PC-9 (cell line): Measurements from ENCODE around the gene ENGASE. TPM values are rescaled to one million over a fixed set of nuclear protein-coding genes. Genes with fewer than 3 reads are reported as not detected.
A peak's percentile ranks its signal among the peaks of the same experiment; 100 is the strongest.
"Not testable (repeated sequence)": the region's sequence is repeated elsewhere in the genome, so short reads cannot be mapped to it uniquely, and the experiment has no call there.

Experiments
- BruUV-seq: library from RNA; stranded (reverse); fragments of 400-500 nt; replicated peaks from 2 replicates; lab custom pipeline; 2021; lab: Mats Ljungman, UMichigan
- CTCF ChIA-PET: fragments of 300-600 bp; sonication (Branson Sonifier 250); formaldehyde crosslinking; loops from one replicate; lab custom pipeline; 2022; ENCODE audit warnings: antibody characterized with exemption; lab: Charles Lee
- POLR2A ChIA-PET: fragments of 300-600 bp; sonication (Branson Sonifier 250); formaldehyde crosslinking; loops from one replicate; lab custom pipeline; 2022; ENCODE audit warnings: antibody characterized with exemption; ENCODE audit not compliant: unreplicated experiment; lab: Charles Lee
- DNase-seq, 2 experiments: peaks; one replicate each; pipeline versions ENCODE4 v3.0.0 to v3.0.0-alpha.2; 2015 to 2022; ENCODE audit warnings: mixed read lengths in 1 of 2
- H2AFZ ChIP-seq: fragments of 200-600 bp; sonication (generic); 2 replicates; pipeline ENCODE4 v1.8.1; 2017; ENCODE audit warnings: antibody characterized with exemption
- H3F3A ChIP-seq: fragments of 200-600 bp; sonication (generic); 2 replicates; pipeline ENCODE4 v1.8.1; 2017; ENCODE audit warnings: antibody characterized with exemption, mild to moderate bottlenecking, low read depth; ENCODE audit not compliant: insufficient read depth
- H3K27ac ChIP-seq: fragments of 200-600 bp; sonication (generic); 2 replicates; pipeline ENCODE4 v1.6.1; 2016; ENCODE audit warnings: mixed run types
- H3K27me3 ChIP-seq: fragments of 200-600 bp; sonication (generic); 2 replicates; pipeline ENCODE4 v1.6.1; 2016; ENCODE audit warnings: low read depth, mixed run types; ENCODE audit not compliant: insufficient read depth
- H3K36me3 ChIP-seq: fragments of 200-600 bp; sonication (generic); 2 replicates; pipeline ENCODE4 v1.6.1; 2016; ENCODE audit warnings: low read depth, mixed run types
- H3K4me1 ChIP-seq: fragments of 200-600 bp; sonication (generic); replicated peaks from 2 replicates; pipeline ENCODE4 v1.6.1; 2016; ENCODE audit warnings: mixed run types; ENCODE audit not compliant: insufficient read depth
- H3K4me2 ChIP-seq: fragments of 200-600 bp; sonication (generic); 2 replicates; pipeline ENCODE4 v1.6.1; 2017; ENCODE audit warnings: mixed run types
- H3K4me3 ChIP-seq: fragments of 200-600 bp; sonication (generic); 2 replicates; pipeline ENCODE4 v1.6.1; 2016; ENCODE audit warnings: mixed run types
- H3K79me2 ChIP-seq: fragments of 200-600 bp; sonication (generic); 2 replicates; pipeline ENCODE4 v1.6.1; 2017; ENCODE audit warnings: low read depth, mixed run types
- H3K9me2 ChIP-seq: fragments of 200-600 bp; sonication (generic); 2 replicates; pipeline ENCODE4 v1.8.1; 2017; ENCODE audit warnings: mild to moderate bottlenecking; ENCODE audit not compliant: insufficient read depth
- H3K9me3 ChIP-seq: fragments of 200-600 bp; sonication (generic); 2 replicates; pipeline ENCODE4 v1.8.1; 2016; ENCODE audit warnings: low read depth; ENCODE audit not compliant: insufficient read depth
- H4K20me1 ChIP-seq: fragments of 200-600 bp; sonication (generic); 2 replicates; pipeline ENCODE4 v1.8.1; 2017; ENCODE audit not compliant: insufficient read depth
- EZH2 ChIP-seq: fragments of 200-600 bp; sonication (generic); IDR thresholded peaks from 2 replicates; pipeline ENCODE4 v1.8.0; 2017; ENCODE audit warnings: antibody characterized with exemption, low read depth
- intact Hi-C: fragments of 100-400 bp; cut with micrococcal nuclease; formaldehyde crosslinking; loops from one replicate; pipeline ENCODE4 v1.10.0; 2022; ENCODE audit not compliant: unreplicated experiment
- total RNA-seq: library from RNA; stranded (reverse); gene quantifications from 2 replicates; pipeline ENCODE4 v1.2.3, GENCODE V29; 2021
- TF ChIP-seq, protein P1 (sequence below): fragments of 200-600 bp; sonication (generic); conservative IDR thresholded peaks from 2 replicates; pipeline ENCODE4 v1.6.1; 2017; ENCODE audit warnings: mixed run types, antibody characterized with exemption, mild to moderate bottlenecking, moderate library complexity

The ENGASE gene
- total RNA-seq, 1 experiment from 2014 or later: 15.7 TPM

DNA sequence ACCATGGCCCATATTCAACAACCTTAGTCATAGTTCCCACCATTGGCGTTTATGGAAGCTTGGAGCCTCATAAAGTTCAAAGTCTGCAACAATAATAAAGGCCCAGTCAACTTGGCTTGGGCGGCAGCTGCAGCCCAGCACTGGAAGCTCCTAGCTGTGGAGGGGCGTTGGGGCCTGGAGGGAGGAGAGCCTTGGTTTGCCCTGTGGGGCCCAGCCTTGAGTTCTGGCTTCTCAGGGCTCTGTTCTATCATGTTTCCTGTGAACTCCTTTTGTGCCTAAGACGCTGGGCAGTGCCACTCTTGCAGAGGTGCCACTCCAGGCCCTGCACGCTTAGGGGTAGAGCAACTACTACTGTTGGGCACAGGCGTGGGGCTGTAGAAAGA, 927 bp upstream of the ENGASE start:
- CTCF ChIA-PET: interaction anchor here (0.8 kb wide), 1 partner anchor 9 kb away, joined by 7 read pairs; no protein-coding TSS in a partner anchor
- H2AFZ ChIP-seq: no peak overlapping the region
- H3K4me2 ChIP-seq: peak overlapping the region; percentile 66
- H3K4me3 ChIP-seq: no peak overlapping the region; the same call in 1 of the 2 replicates
- H3K27ac ChIP-seq: no peak overlapping the region
- H3K36me3 ChIP-seq: no peaks in the 10 kb centered on the region
- H3K9me2 ChIP-seq: no peaks in the 10 kb centered on the region
- H3K79me2 ChIP-seq: no peaks in the 10 kb centered on the region
- no peak for TF ChIP-seq EZH2
- TF ChIP-seq, protein P1, sequence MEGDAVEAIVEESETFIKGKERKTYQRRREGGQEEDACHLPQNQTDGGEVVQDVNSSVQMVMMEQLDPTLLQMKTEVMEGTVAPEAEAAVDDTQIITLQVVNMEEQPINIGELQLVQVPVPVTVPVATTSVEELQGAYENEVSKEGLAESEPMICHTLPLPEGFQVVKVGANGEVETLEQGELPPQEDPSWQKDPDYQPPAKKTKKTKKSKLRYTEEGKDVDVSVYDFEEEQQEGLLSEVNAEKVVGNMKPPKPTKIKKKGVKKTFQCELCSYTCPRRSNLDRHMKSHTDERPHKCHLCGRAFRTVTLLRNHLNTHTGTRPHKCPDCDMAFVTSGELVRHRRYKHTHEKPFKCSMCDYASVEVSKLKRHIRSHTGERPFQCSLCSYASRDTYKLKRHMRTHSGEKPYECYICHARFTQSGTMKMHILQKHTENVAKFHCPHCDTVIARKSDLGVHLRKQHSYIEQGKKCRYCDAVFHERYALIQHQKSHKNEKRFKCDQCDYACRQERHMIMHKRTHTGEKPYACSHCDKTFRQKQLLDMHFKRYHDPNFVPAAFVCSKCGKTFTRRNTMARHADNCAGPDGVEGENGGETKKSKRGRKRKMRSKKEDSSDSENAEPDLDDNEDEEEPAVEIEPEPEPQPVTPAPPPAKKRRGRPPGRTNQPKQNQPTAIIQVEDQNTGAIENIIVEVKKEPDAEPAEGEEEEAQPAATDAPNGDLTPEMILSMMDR: no peak
- BruUV-seq: no TSS peak
- DNase-seq: peak in 1 of 2 experiments; percentile 52
- H3K4me1 ChIP-seq: peaks cover 17% of the 10 kb centered on the region
- no peaks in the 10 kb centered on the region for H4K20me1 ChIP-seq
- no peaks in the 10 kb centered on the region for H3K9me3 ChIP-seq
- POLR2A ChIA-PET: interaction anchor here (0.5 kb wide), 1 partner anchor 63 kb away, joined by 3 read pairs; no protein-coding TSS in a partner anchor
- no peaks in the 10 kb centered on the region for H3K27me3 ChIP-seq
- intact Hi-C loops: no loop called here
- peaks cover 9% of the 10 kb centered on the region; the same call in 1 of the 2 replicates for H3F3A ChIP-seq

DNA sequence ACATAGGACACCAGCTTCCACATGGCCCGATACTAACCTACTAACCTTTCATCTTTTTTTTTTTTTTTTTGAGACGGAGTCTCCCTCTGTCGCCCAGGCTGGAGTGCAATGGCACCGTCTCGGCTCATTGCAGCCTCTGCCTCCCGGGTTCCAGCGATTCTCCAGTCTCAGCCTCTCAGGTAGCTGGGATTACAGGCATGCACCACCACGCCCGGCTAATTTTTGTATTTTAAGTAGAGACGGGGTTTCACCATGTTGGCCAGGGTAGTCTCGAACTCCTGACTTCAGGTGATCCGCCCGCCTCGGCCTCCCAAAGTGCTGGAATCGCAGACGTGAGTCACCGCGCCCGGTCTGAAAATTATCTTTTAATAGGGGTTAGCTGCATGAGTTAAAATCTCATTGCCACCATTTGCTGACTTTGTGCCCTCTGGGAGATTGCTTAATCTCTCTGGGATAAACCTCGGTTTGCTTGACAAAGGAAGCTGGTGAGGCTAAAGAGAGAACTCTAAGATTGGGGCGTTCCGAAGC, 439 bp upstream of the ENGASE start:
- BruUV-seq: not testable (repeated sequence)
- CTCF ChIA-PET: interaction anchor here (0.6 to 0.8 kb wide), 2 partner anchors 9 kb away, joined by 3 to 7 read pairs; no protein-coding TSS in a partner anchor

DNA sequence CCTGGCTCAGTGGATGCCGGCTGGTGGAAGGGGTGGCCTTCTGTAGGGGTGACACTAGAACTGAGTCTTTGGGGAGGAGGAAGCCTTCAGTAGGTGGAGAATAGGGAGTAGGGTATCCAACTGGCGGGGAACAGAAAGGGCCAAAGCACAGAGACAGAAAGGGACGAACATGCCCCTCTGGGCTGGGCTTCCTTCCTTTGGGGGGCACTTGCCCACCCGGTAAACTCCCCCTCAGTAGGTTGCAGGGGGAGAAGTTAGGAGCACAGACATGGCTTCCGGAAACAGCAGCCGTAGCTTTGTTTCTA, 774 bp downstream of the ENGASE start:
- no peaks in the 10 kb centered on the region for H4K20me1 ChIP-seq
- ChIA-PET CTCF (no interaction called here), POLR2A (no interaction called here)
- no peak for DNase-seq
- H3K9me3 ChIP-seq: no peaks in the 10 kb centered on the region
- peaks cover 17% of the 10 kb centered on the region for H3K4me1 ChIP-seq
- peak overlapping the region; percentile 69 for H3K4me3 ChIP-seq
- no peaks in the 10 kb centered on the region for H3K9me2 ChIP-seq
- no peaks in the 10 kb centered on the region for H3K27me3 ChIP-seq
- BruUV-seq: no TSS peak
- H3K4me2 ChIP-seq: peak overlapping the region; percentile 85
- no peak overlapping the region for H3K27ac ChIP-seq
- TF ChIP-seq, protein P1: no peak
- no peak for TF ChIP-seq EZH2
- H2AFZ ChIP-seq: peak overlapping the region; percentile 82
- intact Hi-C loops: no loop called here
- H3K79me2 ChIP-seq: no peaks in the 10 kb centered on the region
- peaks cover 9% of the 10 kb centered on the region; the same call in 1 of the 2 replicates for H3F3A ChIP-seq
- H3K36me3 ChIP-seq: no peaks in the 10 kb centered on the region

More for the DNA sequence above, 439 bp upstream of the ENGASE start:
- H3K36me3 ChIP-seq, H3K27ac ChIP-seq, DNase-seq, intact Hi-C loops, H3K9me3 ChIP-seq, H3K27me3 ChIP-seq, H4K20me1 ChIP-seq, H3K9me2 ChIP-seq, H3F3A ChIP-seq, H3K79me2 ChIP-seq: not testable (repeated sequence)
- Histone ChIP-seq H3K4me1 (peaks cover 17% of the 10 kb centered on the region), H3K4me2 (peak overlapping the region; percentile 66), H2AFZ (peak overlapping the region; percentile 76), H3K4me3 (peak overlapping the region; percentile 48; the same call in 1 of the 2 replicates)
- POLR2A ChIA-PET: interaction anchor here (0.5 to 0.7 kb wide), 3 partner anchors 66 to 1053 kb away, joined by 4 to 6 read pairs (median 6); no protein-coding TSS in a partner anchor
